Measurements from ENCODE around the gene PTPRA.

PTPRA gene

DNA sequence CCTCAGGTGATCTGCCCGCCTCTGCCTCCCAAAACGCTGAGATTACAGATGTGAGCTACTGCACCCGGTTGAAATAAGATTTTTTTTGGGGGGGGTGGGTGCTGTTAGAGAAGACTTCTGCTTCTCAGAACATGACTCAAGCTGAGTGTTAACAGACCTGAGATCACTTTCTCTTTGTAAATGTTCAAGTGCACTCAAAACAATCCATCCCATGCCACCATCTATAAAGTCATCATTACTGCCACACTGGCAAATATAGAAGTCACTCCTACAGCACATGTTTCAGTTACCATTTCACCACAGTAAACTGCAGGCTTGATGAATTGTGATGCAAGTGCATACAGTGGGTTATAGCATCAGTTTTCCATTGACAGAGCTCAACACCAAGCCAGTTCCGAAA is 23.8 kb upstream of the PTPRA start:
- no peak for DNase-seq (ENCODE audit: low read depth)

DNA sequence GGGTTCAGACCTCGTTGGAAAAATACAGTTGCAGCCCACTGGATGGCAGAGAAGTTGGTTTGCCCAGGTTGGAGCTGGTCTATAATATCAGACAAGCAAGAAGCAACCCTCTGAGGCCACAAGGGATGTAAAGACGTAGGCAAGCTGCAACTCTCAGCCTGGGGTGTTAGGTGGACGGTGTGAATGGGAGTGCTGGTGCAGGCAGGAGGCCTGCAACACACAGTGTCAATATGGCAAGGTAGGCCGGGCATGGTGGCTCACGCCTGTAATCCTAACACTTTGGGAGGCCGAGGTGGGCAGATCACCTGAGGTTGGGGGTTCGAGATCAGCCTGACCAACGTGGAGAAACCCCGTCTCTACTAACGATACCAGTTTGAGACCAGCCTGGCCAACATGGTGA is 22.2 kb upstream of the PTPRA start:
- no peak for DNase-seq (ENCODE audit: low read depth)

DNA sequence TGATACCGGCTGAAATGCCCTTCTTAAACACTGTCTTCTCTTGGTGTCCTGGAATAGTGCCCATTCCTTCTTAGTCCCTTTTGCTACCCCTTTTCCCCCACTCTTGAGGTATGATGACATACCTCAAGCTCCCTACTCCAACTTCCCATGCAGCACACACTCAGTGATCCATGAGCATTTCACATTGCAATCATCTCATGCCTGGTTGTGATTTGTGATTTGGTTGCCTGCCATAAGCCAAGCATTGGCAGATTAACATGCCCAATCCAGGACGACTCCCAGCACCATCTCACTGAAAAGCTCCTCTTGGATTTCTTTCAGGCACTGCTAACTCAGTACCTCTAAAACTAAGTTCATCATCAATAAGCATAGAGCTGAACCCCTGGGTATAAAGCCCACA is 14.7 kb upstream of the PTPRA start:
- no peak for DNase-seq (ENCODE audit: low read depth)

DNA sequence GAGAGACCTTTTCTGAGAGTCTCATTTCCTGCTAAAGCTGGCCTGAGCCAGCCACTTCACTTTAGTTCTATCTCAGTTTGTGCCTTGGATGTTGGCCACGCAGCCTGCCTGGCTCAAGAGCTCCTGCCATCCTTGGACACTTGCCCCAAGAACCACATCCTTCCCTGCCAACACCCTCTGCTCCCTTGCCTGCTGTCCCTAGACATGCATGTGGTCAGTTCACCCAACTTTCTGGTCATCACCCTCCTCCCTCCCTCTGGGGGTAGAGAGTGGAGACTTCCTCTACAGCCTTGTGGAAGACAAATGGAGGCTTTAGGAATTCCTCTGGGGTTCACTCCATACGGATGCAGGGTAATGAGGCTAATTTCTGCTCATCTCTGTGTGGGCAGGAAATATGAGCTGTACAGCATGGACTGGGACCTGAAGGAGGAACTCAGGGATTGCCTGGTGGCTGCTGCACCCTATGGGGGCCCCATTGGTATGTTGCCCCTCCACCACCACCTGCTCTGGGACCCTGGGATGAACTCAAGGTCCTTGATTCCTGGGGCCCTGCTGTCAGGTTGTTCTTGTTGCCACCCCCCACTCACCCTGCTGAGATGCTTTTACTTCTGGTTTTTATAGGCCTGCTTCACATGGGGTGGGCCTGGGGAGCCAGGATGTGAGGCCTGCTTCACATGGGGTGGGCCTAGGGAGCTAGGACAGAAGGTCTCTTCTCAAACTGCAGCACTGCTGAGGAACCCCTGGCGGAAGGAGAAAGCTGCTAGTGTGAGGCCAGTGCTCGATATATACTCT is 13.8 kb upstream of the PTPRA start:
- no peak for DNase-seq (ENCODE audit: low read depth)

GRCh38 chr20:2864626-2865025 is 8.7 kb upstream of the PTPRA start:
- no peak for DNase-seq (ENCODE audit: low read depth)

DNA sequence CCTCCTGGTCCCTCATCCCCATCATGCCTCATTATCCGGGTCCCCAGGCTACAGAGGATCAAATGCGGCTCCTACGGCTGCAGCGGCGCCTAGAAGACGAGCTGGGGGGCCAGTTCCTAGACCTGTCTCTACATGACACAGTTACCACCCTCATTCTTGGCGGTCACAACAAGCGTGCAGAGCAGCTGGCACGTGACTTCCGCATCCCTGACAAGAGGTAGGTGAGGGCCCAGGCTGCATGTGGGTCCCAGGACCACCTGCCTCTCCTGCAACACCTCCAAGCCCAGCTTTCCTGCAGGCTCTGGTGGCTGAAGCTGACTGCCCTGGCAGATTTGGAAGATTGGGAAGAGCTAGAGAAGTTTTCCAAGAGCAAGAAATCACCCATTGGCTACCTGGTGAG is 8.2 kb upstream of the PTPRA start:
- no peak for DNase-seq (ENCODE audit: low read depth)

DNA sequence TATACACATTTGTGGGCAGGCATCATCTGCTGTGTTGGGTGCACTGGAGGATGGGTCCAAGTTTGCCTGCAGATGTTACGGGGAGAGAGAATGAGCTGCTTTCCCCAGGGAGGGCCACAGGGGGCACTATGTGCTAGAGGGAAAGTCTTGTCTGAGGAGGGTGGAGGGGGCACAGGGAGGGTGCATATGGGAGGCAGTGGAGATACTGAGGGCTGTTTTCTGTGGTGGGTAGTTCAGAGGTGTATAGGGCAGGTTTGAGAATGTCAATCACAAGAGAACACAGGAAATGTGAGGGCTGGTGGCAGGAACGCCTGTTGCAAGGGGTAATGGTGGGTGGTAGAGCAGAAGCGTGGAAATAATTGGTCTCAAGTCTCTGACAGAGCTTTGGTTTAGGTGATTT is 7.7 kb upstream of the PTPRA start:
- DNase-seq (ENCODE audit: low read depth): no peak

DNA sequence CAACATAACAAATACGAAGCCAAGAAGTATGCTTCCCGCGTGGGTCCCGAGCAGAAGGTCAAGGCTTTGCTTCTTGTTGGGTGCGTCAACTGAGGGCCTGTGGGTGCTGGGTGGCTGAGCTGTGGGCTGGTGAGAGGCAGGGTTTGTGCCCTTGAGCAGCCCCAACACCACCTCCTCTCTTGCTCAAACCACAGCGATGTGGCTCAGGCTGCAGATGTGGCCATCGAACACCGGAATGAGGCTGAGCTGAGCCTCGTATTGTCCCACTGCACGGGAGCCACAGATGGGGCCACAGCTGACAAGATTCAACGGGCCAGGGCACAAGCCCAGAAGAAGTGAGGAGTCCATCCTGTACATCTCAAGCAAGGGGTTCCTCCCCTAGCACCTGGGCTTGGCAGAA is 7.0 kb upstream of the PTPRA start:
- no peak for DNase-seq (ENCODE audit: low read depth)

GRCh38 chr20:2867081-2867864 is 6.0 kb upstream of the PTPRA start:
- no peak for DNase-seq (ENCODE audit: low read depth)

GRCh38 chr20:2869381-2869780 is 3.9 kb upstream of the PTPRA start:
- DNase-seq (ENCODE audit: low read depth): no peak

DNA sequence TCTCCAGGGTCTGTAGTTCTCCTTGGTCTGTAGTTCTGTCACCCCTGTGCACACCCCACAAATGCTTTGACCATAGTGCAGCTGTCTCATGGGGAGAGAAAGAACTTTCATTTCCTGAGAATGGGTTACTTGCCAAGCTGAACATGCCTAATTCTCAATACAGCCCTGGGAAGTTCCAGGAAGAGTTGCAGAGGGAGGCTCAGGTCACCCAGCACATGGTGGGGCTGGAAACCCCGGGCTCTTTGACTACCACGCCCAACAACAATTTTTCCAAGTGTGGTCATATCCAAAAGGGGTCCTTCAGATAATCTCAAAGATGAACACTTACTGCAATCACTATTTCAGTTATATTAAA is 2.2 kb upstream of the PTPRA start:
- DNase-seq (ENCODE audit: low read depth): no peak

GRCh38 chr20:2871661-2872458 is 1.4 kb upstream of the PTPRA start:
- DNase-seq (ENCODE audit: low read depth): no peak

GRCh38 chr20:2872459-2873009 is 747 bp upstream of the PTPRA start:
- DNase-seq (ENCODE audit: low read depth): no peak

- DNase-seq (ENCODE audit: low read depth): no peak
Observed at GRCh38 chr20:2873747-2874041, 413 bp downstream of the PTPRA start.

GRCh38 chr20:2874456-2874855 is 1.2 kb downstream of the PTPRA start:
- DNase-seq (ENCODE audit: low read depth): no peak

- no peak for DNase-seq (ENCODE audit: low read depth)
Observed at GRCh38 chr20:2875690-2876203, 2.5 kb downstream of the PTPRA start.

- DNase-seq (ENCODE audit: low read depth): no peak
Observed at GRCh38 chr20:2878515-2878914, 5.2 kb downstream of the PTPRA start.

GRCh38 chr20:2879146-2879545 is 5.9 kb downstream of the PTPRA start:
- peak; percentile 82 for DNase-seq (ENCODE audit: low read depth)

GRCh38 chr20:2880650-2881049 is 7.4 kb downstream of the PTPRA start:
- DNase-seq (ENCODE audit: low read depth): no peak

DNA sequence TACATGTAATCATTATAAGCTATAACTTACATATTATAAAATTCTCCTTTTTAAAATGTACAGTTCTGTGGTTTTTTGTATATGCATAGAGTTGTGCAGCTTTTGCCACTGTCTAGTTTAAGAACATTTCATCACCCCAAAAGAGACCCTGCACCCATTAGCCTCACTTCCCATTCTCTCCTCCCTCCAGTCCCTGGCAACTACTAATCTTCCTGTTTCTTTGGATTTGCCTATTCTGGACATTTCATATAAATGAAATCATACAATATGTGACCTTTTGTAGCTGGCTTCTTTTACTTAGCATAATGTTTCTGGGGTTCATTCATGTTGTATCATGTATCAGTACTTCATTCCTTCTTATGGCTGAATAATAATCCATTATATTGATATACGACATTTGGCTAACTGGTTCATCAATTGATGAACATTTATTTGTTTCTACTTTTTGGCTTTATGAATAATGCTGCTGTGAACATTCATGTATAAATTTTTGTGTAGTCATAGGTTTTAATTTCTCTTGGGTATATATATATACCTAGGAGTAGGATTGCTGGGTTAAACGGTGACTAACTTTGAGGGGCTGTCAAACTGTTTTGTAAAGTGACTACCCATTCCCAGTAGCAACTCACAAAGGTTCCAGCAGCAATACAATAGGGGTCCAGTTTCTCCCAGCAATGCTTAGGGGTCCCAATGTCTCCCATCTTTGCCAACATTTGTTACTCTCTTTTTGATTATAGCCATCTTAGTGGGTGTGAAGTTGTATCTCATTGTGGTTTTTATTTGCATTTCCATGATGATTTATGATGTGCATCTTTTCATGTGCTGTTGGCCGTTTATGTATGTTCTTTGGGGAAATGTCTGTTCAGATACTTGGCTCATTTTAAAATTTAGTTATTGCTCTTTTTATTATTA is 10.7 kb downstream of the PTPRA start:
- DNase-seq (ENCODE audit: low read depth): no peak

- DNase-seq (ENCODE audit: low read depth): no peak
Observed at GRCh38 chr20:2887715-2888114, 14.4 kb downstream of the PTPRA start.

Measured in fibroblast of the conjunctiva (primary cell).